ENCODE data around the gene PPP2R1A.
"Not testable (repeated sequence)": the region's sequence is repeated elsewhere in the genome, so short reads cannot be mapped to it uniquely, and the experiment has no call there.

Gene PPP2R1A

DNA sequence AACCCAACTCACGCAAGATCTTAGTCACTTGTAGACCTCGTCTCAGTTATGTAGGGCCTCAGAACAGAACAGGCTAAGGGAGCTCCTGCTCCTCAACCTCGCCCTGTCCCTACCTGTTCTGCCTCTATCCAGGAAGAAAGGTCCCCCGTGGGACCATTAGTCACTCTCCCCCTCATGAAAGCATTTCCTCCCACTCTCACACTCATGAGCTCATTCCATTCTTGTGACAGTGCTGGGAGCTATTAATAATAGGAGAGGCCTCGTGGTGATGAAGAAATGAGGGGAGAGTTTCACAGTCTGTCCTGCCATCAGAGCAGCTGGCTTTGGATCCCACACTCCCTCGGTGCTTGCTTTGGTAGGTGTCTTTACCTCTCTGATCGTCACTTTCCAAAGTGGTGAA lies 10.2 kb downstream of the PPP2R1A start:
- DNase-seq = peak in 20 of 56 donors; percentile 2 to 53 (median 17)

DNA sequence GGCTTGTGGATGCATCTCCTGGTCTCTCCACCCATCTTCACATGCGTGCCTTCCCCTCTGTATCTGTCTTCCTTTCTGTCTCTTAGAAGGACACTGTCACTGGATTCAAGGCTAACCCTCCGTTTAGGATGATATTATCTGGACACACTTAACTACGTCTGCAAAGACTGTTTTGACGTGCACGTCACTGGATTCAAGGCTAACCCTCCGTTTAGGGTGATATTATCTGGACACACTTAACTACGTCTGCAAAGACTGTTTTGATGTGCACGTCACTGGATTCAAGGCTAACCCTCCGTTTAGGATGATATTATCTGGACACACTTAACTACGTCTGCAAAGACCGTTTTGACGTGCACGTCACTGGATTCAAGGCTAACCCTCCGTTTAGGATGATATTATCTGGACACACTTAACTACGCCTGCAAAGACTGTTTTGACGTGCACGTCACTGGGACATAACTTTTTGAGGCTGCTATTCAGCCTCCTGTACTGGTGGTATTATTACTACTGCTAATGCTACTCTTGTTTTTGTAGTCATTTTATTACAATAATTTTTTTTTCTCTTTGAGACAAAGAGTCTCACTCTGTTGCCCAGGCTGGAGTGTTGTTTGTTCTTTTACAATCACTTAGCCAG lies 11.0 kb downstream of the PPP2R1A start:
- not testable (repeated sequence) for DNase-seq

DNA sequence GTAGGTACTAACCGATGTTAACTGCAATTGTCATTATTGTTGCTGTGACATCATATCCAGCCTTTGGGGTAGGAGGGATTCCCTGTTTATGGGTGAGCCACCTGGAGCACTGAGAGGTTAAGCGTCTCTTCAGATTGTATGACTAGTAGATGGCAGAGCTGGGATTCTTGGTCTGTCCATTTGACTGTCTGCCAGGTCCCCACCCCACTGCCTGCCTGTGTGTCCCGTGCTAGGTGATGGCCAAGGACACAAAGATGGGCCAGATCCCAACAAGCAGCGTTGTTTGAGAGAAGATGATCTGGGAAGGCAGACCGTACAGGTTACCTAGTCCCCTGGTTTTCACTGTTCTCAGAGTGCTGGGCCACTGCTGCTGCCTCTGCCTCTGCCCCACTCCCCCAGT lies 16.6 kb downstream of the PPP2R1A start:
- no peak for DNase-seq

DNA sequence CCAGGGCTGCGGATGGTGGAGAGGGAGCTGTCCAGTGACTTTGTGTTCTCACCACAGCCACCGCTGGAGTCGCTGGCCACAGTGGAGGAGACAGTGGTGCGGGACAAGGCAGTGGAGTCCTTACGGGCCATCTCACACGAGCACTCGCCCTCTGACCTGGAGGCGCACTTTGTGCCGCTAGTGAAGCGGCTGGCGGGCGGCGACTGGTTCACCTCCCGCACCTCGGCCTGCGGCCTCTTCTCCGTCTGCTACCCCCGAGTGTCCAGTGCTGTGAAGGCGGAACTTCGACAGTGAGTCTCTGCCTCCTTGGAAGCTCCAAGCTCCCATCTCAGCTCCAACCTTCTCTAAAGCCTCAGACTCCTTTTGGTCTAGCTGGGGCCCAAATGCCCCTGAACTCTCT lies 21.4 kb downstream of the PPP2R1A start:
- DNase-seq = no peak

DNA sequence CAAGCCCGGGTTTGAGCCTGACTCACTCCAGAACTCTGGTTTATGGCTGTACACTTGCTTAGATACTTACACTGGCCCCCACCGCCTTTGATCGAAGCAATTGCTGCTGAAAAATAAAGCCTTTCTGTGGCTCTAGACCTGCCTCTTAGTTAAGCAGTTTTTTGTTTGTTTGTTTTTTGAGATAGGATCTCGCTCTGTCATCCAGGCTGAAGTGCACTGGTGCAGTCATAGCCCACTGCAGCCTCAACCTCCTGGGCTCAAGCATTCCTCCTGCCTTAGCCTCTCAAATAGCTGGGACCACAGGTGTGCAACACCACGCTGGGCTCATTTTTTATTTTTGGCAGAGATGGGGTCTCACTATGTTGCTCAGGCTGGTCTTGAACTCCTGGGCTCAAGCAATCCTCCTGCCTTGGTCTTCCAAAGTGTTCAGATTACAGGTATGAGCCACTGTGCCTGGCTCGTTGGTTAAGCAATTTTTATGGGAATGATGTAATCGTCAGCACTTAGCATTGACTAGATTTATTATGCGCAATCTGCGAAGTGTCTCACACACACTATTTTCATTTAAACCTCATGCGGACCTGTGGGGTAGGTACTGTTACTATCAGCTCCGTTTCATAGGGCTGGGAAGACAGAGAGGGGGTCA lies 22.2 kb downstream of the PPP2R1A start:
- no peak for DNase-seq

DNA sequence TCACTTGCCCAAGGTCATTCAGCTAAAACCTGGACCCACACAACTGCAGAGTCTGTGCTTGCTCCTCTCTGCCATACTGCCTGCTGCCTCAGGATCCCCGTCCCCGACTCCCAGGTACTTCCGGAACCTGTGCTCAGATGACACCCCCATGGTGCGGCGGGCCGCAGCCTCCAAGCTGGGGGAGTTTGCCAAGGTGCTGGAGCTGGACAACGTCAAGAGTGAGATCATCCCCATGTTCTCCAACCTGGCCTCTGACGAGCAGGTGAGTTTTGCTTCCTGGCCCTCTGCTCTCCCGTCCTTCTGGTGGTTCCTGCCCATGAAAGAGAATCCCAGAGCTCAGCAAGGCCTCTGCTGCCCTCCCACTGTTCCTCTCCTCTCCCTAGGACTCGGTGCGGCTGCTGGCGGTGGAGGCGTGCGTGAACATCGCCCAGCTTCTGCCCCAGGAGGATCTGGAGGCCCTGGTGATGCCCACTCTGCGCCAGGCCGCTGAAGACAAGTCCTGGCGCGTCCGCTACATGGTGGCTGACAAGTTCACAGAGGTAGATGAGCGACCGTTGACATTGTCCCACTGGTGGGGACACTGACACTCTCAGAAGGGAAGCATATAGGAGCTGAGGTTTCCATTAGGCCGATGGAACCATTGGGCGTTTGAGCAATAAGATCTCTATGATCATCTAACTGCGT lies 22.9 kb downstream of the PPP2R1A start:
- DNase-seq = no peak

DNA sequence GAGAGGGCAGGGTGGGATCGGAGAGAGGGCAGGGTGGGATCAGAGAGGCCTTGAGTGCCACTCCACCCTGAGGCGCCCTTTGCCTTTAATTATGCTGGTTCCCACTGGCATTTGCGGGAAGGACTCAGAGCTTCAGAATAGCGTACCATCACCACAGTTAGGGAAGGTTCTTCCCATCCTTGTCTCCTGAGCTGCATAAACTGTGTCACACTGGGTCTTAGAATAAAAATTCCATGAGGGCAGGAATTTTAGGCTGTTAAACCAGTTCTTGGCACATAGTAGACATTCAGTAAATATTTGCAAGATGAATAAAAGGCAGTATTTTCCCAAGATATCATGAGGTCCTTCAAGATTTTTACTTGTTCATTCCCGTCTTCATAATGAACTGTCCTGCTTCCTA lies 24.4 kb downstream of the PPP2R1A start:
- no peak for DNase-seq

DNA sequence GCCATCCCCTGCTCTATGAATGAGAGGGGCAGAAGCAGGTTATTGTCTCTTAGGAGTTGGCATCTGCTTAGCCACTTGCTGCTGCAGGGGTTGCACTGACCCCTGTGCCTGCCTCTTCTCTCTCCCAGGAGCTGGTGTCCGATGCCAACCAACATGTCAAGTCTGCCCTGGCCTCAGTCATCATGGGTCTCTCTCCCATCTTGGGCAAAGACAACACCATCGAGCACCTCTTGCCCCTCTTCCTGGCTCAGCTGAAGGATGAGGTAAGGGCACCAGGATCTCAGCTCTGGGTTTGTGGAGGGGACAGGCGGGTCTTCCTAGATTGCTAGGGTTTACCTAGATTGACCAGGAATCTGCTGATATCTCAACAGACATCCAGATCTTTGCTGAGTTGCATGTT lies 26.5 kb downstream of the PPP2R1A start:
- DNase-seq = no peak

DNA sequence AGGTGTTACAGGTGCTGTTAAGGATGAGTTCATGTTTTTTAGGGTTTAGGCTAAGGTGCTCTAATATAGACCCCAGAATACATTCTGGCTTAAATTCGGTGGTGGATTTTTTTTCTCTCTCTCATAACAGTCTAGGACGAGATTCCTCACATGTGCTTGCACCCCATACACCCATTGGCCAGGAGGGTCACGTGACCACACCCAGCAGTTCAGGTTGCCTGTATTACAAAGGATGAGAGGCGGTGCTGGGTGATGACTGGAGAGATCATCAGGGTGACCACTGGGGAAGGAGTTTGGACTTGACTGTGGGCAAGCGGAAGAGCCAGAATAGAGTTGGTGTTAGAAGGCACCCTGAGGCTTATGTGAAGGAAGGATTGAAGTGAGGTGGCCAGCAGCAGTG lies 27.7 kb downstream of the PPP2R1A start:
- no peak for DNase-seq

DNA sequence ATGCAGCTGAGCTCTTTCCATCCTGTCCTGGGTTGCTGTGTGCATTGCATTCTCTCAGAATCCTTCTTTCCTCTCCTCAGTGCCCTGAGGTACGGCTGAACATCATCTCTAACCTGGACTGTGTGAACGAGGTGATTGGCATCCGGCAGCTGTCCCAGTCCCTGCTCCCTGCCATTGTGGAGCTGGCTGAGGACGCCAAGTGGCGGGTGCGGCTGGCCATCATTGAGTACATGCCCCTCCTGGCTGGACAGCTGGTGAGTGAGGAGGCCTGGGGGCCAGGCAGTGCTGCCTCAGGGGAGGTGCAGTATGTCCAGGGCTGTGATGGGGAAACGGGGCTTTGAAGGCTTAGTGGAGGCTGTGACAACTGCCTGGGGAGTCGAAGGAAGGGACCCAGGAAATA lies 29.8 kb downstream of the PPP2R1A start:
- no peak for DNase-seq

DNA sequence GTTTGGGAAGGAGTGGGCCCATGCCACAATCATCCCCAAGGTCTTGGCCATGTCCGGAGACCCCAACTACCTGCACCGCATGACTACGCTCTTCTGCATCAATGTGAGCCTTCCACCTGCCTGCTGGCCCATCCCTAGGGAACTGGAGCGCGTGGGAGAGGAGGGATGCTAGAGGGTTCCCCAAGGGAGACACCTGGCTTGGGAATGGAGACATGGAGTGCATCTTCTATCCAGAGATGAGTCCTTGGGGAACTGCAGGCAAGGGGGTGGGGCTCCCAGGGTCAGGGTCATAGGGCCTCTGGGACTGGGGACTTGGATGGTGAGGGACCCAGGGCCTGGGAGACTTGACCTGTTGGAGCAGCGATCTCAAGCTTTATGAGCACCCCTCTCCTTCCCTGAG lies 31.2 kb downstream of the PPP2R1A start:
- no peak for DNase-seq

DNA sequence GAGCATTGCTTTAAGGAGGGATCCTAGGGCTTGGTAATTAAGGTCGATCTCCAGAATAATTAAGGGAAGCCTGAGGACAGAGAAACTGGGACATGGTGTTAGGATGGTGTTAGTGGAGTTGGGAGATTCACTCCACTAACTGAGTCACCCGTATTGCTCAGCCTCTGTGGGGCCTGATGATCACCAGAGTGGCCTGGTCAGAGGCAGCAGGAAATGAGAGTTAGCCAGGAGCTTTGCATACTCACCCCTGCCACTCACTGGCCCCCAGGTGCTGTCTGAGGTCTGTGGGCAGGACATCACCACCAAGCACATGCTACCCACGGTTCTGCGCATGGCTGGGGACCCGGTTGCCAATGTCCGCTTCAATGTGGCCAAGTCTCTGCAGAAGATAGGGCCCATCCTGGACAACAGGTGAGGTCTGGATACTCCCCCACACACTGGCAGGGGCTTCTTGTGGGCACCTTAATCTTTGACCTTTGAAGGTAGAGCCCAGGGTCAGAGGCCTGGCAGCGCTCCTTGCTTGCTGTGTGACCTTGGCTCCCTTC lies 32.1 kb downstream of the PPP2R1A start:
- no peak for DNase-seq

DNA sequence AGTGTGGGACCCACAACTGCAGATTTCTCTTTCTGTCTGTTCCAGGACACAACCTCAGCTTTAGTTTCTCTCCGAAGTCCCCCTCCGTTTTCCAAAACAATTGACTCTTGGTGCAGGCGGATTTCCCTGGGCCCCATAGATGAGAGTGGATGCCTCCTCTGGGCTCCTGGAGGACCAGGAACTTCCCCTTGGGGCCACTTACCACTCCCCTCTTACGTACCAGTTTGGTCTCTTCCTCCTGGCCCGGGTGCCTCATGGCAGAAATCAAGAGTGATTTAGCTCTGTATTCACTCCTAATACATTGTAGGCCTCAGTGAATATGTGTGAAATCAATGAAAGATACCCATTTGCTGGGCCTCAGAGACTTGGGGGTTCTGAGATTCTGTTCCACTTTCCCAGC lies 34.4 kb downstream of the PPP2R1A start:
- no peak for DNase-seq

DNA sequence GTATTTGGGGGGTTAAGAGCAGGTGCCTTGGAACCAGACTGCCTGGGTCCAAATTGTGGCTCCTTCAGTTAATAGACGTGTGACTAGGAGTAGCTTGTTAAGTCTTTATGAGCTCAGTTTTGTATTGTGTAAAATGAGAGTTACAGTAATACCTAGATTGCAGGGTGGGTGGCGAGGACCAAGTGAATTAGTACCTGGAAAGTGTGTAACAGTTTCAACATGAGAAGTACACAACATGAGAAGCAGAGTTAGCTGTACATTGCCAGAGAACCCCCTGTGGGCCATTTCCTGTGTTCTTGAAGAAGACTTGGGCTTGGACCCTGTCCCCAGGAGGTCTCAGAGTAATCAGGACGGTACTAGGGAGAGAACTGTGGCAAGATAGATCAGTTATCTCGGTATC lies 36.8 kb downstream of the PPP2R1A start:
- no peak for DNase-seq

DNA sequence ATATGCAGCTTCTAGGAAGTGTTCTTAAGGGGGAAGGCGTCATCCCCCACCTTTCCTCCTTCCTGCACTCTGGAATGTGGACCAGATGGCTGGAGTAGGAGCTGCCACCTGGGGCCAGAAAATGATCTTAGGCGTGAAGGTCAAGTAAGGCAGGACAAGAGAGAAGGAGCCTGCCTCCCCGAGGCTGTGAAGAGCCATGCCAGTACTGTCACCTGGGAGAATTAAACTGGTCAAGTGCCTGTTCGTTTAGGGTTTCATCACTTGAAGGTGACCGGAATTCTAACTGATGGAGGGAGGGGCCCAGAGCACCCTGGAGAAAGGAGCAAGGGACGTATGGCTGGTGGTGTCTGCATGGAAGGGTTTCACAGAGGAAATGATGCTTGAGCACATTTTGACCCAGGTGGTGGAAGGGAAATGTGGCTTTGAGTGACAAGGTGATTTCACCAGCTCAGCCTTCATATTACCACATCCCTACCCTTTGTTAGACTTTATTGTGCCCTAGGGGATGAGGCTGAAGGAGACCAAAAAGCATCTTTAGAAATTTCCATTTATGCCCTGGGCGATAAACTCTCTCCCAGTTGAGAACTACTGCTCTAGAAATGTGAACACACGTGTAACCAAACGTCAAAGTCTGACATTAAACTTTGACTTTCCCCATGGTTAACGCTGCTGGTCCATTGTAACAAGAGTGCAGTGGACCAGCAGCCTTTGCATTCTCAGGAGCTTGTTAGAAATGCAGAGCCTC lies 37.5 kb downstream of the PPP2R1A start:
- no peak for DNase-seq

DNA sequence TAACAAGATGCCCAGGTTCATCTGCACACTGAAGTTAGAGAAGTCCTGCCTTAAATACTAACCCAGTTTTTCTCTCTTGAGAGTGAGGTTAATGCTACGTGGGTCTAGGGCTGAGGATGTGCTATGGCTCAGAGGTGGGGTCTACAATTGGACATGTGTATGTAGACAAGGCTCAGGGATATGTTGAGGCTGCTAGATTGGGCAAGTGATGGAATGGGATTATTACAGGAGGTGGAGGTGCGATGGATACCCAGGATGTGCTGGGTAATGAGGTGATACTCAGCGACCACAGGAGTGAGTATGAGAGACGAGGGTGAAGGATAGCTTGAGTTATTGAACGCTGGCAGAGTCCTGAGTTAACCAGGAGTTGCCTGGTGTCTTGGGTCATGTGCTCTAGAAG lies 38.1 kb downstream of the PPP2R1A start:
- DNase-seq = no peak

DNA sequence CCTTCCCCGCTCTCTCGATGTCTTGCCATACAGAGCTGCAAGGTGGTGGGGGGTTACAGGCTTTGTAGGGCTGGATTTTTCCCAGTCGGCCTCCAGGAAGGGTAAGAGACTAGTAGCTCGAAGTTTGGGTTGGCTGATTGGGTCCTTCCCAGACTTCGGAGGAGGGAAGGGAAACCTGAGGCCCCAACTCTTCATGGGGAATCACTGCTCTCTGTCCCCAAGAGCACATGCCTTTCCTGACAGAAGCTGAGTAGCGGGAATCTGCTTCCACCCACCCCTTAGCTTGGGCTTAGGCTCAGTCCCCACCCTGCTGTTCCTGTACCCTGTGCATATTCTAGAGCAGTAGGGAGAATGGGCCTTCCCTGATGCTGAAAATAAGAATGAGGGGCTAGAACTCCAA lies 39.7 kb downstream of the PPP2R1A start:
- DNase-seq = no peak

DNA sequence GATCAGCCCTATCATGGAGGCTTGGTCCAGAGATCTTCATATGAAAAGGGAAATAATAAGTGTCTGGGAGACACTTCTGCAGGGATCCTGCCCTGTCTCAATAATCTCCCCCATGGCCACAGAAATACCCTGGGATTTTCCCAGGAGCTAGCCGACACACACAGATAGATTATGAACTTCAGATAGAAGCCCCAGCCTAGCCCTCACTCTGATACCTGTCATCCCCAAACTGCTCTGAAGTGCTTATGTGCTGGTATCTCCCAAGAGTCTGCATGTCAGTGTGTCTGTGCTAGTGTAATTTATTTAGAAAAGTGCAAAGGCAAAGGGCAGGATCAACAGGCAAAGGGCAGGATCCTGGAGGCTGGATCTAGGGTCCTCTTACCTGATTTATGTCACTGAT lies 40.8 kb downstream of the PPP2R1A start:
- no peak for DNase-seq

DNA sequence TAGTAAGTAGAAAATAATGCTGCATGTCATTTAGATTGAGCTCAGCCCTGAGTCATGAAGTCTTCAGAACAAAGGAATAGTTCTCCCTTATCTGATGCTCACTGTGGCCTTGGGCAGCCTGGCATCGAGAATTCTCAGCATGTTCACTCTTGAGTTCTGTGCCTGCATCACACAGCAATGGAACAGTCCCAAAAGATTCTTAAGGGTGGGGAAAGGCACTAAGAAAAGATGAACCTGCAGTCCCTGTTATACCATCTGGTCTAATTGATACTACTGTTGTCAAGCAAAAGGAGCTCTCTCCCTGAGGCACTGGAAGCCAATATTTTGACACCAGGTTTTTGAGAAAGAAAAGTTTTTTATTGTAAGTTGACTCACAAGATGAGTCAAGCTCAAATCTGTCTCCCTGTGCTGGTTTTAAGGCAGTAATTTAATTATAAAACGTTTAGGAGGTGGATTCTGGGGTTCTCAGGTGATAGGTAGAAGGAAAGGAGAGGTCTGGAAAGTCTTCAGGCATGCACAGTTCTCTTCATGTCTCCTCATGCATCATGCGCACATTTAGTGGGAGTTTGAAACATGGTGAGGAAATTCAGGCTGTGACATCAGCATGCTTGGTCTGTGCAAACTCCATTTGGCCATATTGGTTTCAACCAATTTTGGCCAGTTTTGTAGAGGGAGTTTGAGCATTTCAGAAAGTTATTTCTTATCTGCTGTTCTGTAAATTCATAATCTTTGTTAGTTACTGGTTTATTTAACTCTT lies 41.5 kb downstream of the PPP2R1A start:
- DNase-seq = peak in 3 of 56 donors; percentile 3 to 9 (median 5)

DNA sequence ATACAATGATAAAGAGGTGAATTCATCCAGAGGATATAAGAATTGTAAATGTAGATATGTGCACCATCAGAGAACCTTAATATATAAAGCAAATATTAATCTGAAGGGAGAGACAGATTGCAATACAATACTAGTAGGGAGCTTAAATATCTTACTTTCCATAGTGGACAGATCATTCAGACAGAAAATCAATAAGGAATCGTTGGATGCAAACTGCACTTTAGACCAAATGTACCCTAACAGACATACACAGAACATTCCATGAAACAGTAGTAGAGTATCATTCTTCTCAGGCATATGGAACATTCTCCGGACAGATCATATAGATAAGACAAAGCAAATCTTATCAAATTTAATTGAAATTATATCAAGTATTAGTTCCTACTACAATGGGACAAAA lies 44.6 kb downstream of the PPP2R1A start:
- DNase-seq = no peak

DNA sequence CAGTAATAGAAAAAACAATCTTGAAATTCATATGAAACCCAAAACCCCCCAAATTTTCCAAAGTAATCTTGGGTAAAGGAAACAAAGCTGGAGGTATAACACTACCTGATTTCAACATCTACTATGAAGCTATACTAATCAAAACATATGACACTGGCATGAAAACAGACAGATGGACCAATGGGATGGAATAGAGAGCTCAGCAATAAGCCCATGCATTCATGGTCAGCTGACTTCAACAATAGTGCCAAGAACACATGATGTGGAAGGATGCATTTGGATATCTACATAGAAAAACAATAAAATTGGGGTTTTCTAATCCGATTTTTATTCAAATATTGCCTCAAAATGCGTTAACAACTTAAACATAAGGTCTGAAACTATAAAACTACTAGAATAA lies 47.3 kb downstream of the PPP2R1A start:
- no peak for DNase-seq
